ENCODE measurements around the gene SHISA2. TPM values are rescaled to one million over a fixed set of nuclear protein-coding genes. Genes with fewer than 3 reads are reported as not detected.

SHISA2 gene
- total RNA-seq, 4 donors from 2014 or later = 2.8 to 19.3 (median 3.2) TPM

DNA sequence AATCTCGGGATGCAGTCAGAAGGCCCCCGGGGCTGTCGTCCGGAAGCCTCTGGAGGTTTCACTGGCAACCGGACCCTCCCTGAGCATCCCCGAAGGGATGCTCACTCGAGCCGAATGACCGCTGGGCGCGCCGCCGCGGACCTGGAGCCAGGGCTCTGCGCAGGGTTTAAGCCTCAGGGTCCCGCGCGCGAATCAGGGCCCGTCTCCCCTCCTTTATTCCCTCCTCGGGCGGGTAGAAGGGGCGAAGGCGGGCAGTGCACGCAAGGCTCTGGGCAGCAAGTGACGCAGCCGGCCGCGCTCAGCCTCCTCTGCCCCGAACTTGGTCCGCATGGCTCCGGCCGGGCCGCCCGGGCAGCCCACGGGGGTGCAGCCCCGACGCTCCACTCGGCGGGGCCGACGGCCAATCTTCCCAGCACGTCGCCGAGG is 572 bp downstream of the SHISA2 start:
- Histone ChIP-seq H3K4me1 (peaks cover 11% of the 10 kb centered on the region in 2 donors), H3K36me3 (no peaks in the 10 kb centered on the region), H3K4me3 (peak overlapping the region; percentile 54 to 64 (median 59)), H3K27me3 (peaks cover 0 to 9% (median 4%) of the 10 kb centered on the region in 3 donors), H3K9me3 (no peaks in the 10 kb centered on the region), H3K27ac (peak overlapping the region; percentile 59 to 76 (median 72))
- in situ Hi-C loops (cut with MboI; ENCODE audit: low sequenced_read_pairs in 4 of 4) = no loop called here
- ATAC-seq = peak; percentile 33 to 36
- DNase-seq = no peak
- TF ChIP-seq, protein P1, sequence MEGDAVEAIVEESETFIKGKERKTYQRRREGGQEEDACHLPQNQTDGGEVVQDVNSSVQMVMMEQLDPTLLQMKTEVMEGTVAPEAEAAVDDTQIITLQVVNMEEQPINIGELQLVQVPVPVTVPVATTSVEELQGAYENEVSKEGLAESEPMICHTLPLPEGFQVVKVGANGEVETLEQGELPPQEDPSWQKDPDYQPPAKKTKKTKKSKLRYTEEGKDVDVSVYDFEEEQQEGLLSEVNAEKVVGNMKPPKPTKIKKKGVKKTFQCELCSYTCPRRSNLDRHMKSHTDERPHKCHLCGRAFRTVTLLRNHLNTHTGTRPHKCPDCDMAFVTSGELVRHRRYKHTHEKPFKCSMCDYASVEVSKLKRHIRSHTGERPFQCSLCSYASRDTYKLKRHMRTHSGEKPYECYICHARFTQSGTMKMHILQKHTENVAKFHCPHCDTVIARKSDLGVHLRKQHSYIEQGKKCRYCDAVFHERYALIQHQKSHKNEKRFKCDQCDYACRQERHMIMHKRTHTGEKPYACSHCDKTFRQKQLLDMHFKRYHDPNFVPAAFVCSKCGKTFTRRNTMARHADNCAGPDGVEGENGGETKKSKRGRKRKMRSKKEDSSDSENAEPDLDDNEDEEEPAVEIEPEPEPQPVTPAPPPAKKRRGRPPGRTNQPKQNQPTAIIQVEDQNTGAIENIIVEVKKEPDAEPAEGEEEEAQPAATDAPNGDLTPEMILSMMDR (IDR thresholded peaks at IDR 0.05 in 4 of 5, conservative IDR thresholded peaks at IDR 0.05 in 1 of 5) = no peak
- no peak for TF ChIP-seq POLR2A (IDR thresholded peaks at IDR 0.05)
- intact Hi-C loops (cut with DNase I; ENCODE audit: low total_unique reads) = loop anchor here (2.0 to 5.0 kb wide), 3 partner anchors 28 to 179 kb away; no protein-coding TSS in a partner anchor

DNA sequence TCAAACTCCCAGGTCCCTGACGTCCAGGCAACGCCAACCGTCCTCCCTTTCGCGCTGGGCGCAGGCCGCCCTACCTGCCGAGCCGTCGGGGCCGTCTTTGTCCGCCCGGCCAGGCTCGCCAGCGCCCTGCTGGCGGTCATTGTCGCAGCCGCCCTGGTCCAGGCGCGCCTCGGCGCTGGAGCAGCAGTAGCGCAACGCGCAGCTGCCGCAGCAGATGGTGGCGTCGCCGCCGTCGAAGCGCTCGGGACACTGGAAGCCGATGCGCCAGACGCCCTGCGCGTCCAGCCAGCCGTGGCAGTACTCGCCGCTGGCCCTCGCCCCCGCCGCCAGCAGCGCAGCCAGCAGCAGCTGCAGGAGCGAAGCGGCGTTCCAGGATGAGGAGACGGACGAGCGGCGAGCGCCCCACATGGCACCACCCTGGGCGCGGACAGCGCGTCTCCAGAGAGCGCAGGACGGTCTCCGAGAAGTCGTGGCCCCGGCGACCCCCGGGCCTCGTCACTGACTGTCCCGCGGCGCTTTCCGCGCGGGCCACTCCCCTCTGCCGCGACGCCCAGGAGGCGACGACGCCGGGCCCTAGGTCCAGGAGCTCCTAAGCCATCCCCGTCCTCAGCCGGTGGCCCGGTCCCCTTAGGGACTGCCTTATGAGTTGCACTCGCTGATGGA is 1.1 kb downstream of the SHISA2 start:
- in situ Hi-C loops (cut with MboI; ENCODE audit: low sequenced_read_pairs in 4 of 4) = no loop called here
- peak overlapping the region; percentile 54 to 64 (median 59) for H3K4me3 ChIP-seq
- no peak for TF ChIP-seq POLR2A (IDR thresholded peaks at IDR 0.05)
- TF ChIP-seq, protein P1 (IDR thresholded peaks at IDR 0.05 in 4 of 5, conservative IDR thresholded peaks at IDR 0.05 in 1 of 5) = peak in 2 of 5 experiments; percentile 14 to 27
- intact Hi-C loops (cut with DNase I; ENCODE audit: low total_unique reads) = loop anchor here (2.0 to 5.0 kb wide), 3 partner anchors 28 to 178 kb away; no protein-coding TSS in a partner anchor
- no peaks in the 10 kb centered on the region for H3K36me3 ChIP-seq
- ATAC-seq (peak; percentile 40 to 57), DNase-seq (peak; percentile 20 to 27)
- H3K9me3 ChIP-seq = no peaks in the 10 kb centered on the region
- peak overlapping the region; percentile 59 to 76 (median 72) for H3K27ac ChIP-seq
- H3K4me1 ChIP-seq = peaks cover 11% of the 10 kb centered on the region in 2 donors
- H3K27me3 ChIP-seq = peaks cover 0 to 9% (median 4%) of the 10 kb centered on the region in 3 donors

DNA sequence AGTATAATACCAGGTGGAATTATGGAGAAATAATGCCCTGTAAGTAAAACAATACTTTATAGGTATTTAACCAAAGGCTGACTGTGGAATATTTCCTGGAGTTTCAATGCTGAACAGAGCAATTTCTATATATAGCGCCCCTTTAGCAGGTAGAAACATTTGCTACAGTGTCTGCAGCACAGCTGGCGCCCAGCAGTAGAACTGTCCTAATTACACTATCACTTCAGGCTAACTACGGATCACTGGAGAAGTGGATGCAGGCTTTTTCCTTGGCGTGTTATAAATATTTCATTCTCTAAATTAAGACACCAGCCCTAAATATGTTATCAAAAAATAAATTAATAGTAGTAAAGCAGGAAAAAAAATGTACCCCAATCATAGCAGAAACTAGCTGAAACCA is 3.1 kb downstream of the SHISA2 start:
- H3K36me3 ChIP-seq = no peaks in the 10 kb centered on the region
- H3K4me3 ChIP-seq = peak overlapping the region in 3 of 4 donors; percentile 54 to 60 (median 58)
- H3K27me3 ChIP-seq = peaks cover 0 to 9% (median 4%) of the 10 kb centered on the region in 3 donors
- TF ChIP-seq, protein P1 (IDR thresholded peaks at IDR 0.05 in 4 of 5, conservative IDR thresholded peaks at IDR 0.05 in 1 of 5) = no peak
- TF ChIP-seq POLR2A (IDR thresholded peaks at IDR 0.05) = no peak
- in situ Hi-C loops (cut with MboI; ENCODE audit: low sequenced_read_pairs in 4 of 4) (no loop called here), intact Hi-C loops (cut with DNase I; ENCODE audit: low total_unique reads) (no loop called here)
- DNase-seq (no peak), ATAC-seq (no peak)
- peaks cover 11% of the 10 kb centered on the region in 2 donors for H3K4me1 ChIP-seq
- H3K27ac ChIP-seq = peak overlapping the region in 1 of 4 donors; percentile 15
- H3K9me3 ChIP-seq = no peaks in the 10 kb centered on the region

DNA sequence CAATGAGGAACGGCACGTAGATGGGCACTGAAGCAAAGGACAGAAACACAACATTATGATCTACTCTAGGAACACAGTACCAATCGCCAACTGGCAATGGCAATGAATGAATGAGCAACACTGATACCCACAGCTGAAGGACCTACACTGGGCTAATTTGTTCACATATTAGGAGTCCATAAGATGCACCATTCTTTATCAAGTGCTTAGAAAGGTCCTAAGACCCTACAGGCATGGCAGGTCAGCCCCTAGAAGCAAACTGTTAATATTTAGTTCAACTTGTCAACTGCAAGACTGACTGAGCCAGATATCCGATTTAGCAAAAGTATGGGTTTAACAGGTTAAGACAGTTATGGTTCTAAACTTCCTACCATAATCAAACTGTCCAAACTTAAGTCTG is 4.8 kb downstream of the SHISA2 start:
- H3K36me3 ChIP-seq = no peaks in the 10 kb centered on the region
- no peak overlapping the region for H3K4me3 ChIP-seq
- TF ChIP-seq, protein P1 (IDR thresholded peaks at IDR 0.05 in 4 of 5, conservative IDR thresholded peaks at IDR 0.05 in 1 of 5) = no peak
- no peak for TF ChIP-seq POLR2A (IDR thresholded peaks at IDR 0.05)
- ATAC-seq (no peak), DNase-seq (no peak)
- no peak overlapping the region for H3K27ac ChIP-seq
- intact Hi-C loops (cut with DNase I; ENCODE audit: low total_unique reads) = no loop called here
- H3K27me3 ChIP-seq = peaks cover 0 to 9% (median 4%) of the 10 kb centered on the region in 3 donors
- peaks cover 7 to 11% of the 10 kb centered on the region in 2 donors for H3K4me1 ChIP-seq
- H3K9me3 ChIP-seq = no peaks in the 10 kb centered on the region
- in situ Hi-C loops (cut with MboI; ENCODE audit: low sequenced_read_pairs in 4 of 4) = no loop called here

All from gastrocnemius medialis (tissue), 4 donors.